ENCODE measurements around the gene ZNF121.

Gene ZNF121

DNA sequence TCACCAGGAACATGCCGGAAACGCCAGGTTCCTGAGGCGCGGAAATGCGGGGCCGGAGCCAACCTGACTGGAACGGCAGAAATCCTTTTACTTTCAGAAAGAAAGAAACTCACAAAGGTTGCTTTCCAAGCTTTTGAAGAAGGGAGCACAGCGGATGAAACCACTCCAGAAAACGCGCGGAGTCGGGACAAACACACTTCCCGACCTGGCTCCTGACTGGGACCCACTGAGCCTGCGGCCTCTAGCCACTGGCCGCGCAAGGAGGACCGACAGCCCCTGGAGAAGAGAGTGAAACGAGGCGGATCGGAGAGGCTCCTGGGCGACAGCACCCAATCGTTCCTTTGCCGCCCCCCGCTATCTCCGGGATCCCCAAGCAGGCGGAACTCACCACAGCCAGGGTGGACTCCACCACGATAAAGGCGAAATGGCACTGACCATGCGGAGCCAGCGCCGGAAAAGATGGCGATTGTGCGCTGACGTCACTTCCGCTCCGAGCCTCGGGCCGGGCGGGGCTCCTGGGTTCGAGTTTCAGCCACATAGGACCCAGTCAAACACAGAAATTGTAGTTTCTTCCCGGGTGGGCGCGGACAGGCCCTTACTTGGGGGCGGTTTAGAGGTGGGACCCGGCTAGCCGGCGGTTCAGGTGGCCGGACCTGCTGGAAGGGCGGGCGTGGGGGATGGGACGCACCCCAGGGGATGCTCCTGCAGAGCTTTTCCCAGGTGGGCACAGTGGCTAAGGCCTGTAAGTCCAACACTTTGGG is at the start of gene ZNF121:
ZNF121 (minus strand) TSS at position 432 of the 761 bp plus-strand sequence. CDS start 16,407 bp downstream, outside the sequence.
- peak; percentile 38 for DNase-seq (ENCODE audit: low read depth)
- TF ChIP-seq, protein P1, sequence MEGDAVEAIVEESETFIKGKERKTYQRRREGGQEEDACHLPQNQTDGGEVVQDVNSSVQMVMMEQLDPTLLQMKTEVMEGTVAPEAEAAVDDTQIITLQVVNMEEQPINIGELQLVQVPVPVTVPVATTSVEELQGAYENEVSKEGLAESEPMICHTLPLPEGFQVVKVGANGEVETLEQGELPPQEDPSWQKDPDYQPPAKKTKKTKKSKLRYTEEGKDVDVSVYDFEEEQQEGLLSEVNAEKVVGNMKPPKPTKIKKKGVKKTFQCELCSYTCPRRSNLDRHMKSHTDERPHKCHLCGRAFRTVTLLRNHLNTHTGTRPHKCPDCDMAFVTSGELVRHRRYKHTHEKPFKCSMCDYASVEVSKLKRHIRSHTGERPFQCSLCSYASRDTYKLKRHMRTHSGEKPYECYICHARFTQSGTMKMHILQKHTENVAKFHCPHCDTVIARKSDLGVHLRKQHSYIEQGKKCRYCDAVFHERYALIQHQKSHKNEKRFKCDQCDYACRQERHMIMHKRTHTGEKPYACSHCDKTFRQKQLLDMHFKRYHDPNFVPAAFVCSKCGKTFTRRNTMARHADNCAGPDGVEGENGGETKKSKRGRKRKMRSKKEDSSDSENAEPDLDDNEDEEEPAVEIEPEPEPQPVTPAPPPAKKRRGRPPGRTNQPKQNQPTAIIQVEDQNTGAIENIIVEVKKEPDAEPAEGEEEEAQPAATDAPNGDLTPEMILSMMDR (IDR thresholded peaks at IDR 0.05; ENCODE audit: control insufficient read depth, extremely low read depth, insufficient read depth), result no peak
- peak within 1 kb of the TSS; percentile 95 for H3K4me3 ChIP-seq (ENCODE audit: low read depth, low read length)

DNA sequence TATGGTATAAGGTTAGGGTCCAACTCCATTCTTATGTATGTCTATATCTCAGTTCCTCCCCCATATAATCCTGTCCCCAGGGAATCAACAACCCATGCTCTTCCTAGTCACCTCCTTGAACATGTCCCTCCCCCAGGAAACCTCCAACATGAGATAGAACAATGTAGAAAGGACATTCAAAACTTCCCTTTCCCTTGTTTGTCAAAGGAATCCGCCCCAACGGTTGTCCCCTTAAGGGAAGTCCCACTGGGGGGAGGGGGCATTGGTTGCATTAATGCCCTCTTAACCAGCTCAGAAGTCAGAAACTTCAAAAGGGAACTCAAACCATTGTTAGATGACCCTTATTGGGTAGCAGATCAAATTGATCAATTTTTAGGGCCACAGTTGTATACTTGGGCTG is 43.6 kb upstream of the ZNF121 start:
- TF ChIP-seq, protein P1 (IDR thresholded peaks at IDR 0.05; ENCODE audit: control insufficient read depth, extremely low read depth, insufficient read depth), result no peak
- no peak overlapping the region for H3K4me3 ChIP-seq (ENCODE audit: low read depth, low read length)
- DNase-seq (ENCODE audit: low read depth), result no peak

DNA sequence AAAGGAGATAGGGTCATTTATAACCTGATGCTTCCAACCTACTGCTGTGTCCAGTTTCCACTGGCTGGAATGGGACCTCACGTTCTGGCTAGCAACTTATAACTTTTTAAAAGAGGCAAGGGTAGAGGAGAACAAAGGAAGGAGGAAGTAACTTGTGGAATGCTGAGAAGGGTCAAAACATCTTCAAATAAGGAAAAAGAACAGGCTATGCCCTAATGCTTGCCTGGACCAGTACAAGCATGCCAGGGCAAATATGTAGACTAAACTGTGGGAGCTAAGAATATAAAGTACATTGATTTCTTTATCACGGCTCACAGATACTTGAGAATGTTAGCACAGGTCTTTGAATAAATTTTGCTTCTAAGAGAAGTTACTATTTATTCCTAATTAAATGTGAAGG is 38.2 kb upstream of the ZNF121 start:
- TF ChIP-seq, protein P1 (IDR thresholded peaks at IDR 0.05; ENCODE audit: control insufficient read depth, extremely low read depth, insufficient read depth), result no peak
- DNase-seq (ENCODE audit: low read depth), result peak; percentile 26
- H3K4me3 ChIP-seq (ENCODE audit: low read depth, low read length), result peak overlapping the region; percentile 85

DNA sequence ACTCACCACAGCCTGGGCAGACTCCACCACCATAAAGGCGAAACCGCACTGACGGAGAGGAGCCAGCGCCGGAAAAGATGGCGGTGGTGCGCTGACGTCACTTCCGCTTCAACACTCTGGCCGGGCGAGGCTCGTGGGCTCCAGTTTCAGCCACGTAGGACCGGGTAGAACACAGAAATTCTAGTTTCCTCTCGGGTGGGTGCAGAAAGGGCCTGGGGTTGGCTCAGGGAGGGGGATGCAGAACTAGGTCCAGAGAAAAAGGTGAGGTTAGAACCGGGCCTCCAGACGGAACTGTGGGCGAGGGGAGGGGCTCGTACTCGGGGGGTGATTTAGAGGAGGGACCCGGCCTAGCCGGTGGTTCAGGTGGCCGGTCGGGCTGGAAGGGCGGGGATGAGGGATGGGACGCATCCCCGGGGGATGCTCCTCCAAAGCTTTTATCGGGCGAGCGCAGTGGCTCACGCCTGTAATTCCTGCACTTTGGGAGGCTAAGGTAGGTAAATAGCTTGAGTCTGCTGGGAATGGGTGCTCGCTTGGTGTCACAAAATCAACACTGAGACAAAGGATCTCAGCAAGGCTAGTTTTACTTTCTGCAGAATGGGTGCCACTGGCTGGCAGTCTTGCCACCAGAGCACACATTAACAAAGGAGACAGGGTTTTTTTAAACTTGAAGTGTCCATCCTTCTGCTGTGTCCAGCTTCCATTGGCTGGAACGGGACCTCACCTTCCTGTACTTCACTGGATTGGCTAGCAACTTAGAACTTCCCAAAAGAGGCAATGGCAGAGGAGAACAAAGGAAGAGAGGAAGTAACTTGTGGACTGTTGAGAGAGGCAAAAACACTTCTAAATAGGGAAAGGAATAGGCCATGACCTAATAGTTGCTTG is 37.1 kb upstream of the ZNF121 start, which contains the start of gene ZNF561:
ZNF561 (minus strand) TSS at position 77 of the 882 bp plus-strand sequence. CDS start 1,776 bp downstream, outside the sequence.
- peak within 1 kb of the TSS; percentile 85 for H3K4me3 ChIP-seq (ENCODE audit: low read depth, low read length)
- DNase-seq (ENCODE audit: low read depth), result peak; percentile 71
- TF ChIP-seq, protein P1 (IDR thresholded peaks at IDR 0.05; ENCODE audit: control insufficient read depth, extremely low read depth, insufficient read depth), result no peak

DNA sequence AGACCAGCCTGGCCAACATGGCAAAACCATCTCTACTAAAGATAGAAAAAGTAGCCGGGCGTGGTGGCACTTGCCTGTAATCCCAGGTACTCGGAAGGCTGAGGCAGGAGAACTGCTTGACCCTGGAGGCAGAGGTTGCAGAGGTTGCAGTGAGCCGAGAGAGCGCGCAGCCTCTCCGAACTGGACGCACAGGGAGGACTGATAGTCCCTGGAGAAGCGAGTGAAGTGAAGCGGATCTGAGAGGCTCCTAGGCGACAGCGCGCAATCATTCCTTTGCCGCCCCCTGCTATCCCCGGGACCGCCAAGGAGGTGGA is 36.5 kb upstream of the ZNF121 start:
- TF ChIP-seq, protein P1 (IDR thresholded peaks at IDR 0.05; ENCODE audit: control insufficient read depth, extremely low read depth, insufficient read depth), result no peak
- peak overlapping the region; percentile 85 for H3K4me3 ChIP-seq (ENCODE audit: low read depth, low read length)
- DNase-seq (ENCODE audit: low read depth), result no peak

DNA sequence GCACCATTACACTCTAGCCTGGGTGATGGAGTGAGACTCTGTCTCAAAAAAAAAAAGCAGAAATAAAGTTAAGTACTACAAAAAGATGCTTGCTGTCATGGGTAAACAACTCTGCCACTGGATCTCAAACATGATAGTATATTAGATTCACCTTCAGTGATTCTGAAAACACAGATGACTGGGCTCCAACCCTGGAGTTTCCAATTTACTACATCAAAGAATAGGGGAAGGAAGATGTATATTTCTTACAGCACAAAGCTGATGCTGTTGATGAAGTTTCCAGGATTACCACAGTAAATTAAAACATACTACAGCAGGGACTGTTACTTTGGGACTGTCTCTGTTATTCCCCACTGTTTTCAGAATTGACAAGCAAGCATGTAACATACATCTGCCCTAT is 31.5 kb upstream of the ZNF121 start:
- H3K4me3 ChIP-seq (ENCODE audit: low read depth, low read length), result no peak overlapping the region
- TF ChIP-seq, protein P1 (IDR thresholded peaks at IDR 0.05; ENCODE audit: control insufficient read depth, extremely low read depth, insufficient read depth), result no peak
- DNase-seq (ENCODE audit: low read depth), result no peak
